B cell (primary cell): ENCODE data around the gene FAM168A. TPM values are rescaled to one million over a fixed set of nuclear protein-coding genes. Genes with fewer than 3 reads are reported as not detected.

Experiments
- ATAC-seq: fragments of 200-7000 bp; cut with Tn5 transposase; one replicate; pipeline ENCODE4 v1.10.0; 2021; ENCODE audit warnings: low read depth, mild to moderate bottlenecking, moderate number of reproducible peaks, moderate library complexity
- CTCF ChIA-PET: fragments of 350-600 bp; sonication (Branson Sonifier 250); formaldehyde crosslinking; loops from one replicate; lab custom pipeline; 2021; ENCODE audit warnings: antibody characterized with exemption, inconsistent platforms; lab: Charles Lee
- POLR2A ChIA-PET: fragments of 350-600 bp; sonication (Branson Sonifier 250); formaldehyde crosslinking; loops from one replicate; lab custom pipeline; 2021; ENCODE audit warnings: antibody characterized with exemption; lab: Charles Lee
- DNase-seq: peaks from one replicate; pipeline ENCODE4 v3.0.0; 2013
- H2AFZ ChIP-seq: 2 replicates; pipeline ENCODE4 v1.6.1; 2012; ENCODE audit warnings: mild to moderate bottlenecking, low read depth, low read length; ENCODE audit not compliant: insufficient read depth, poor library complexity, severe bottlenecking
- H3K27ac ChIP-seq, 2 donors: 1 replicate in 1 of 2; 2 replicates in 1 of 2; pipeline ENCODE4 v1.5.1; 2012 to 2013; ENCODE audit warnings: low read length in 2 of 2, mild to moderate bottlenecking in 2 of 2, moderate library complexity in 1 of 2
- H3K27me3 ChIP-seq, 4 experiments: fragments of 200-600 bp in 1 of 4; sonication (generic) in 1 of 4; replicated peaks in 1 of 4; 1 replicate in 2 of 4; 2 replicates in 2 of 4; pipeline versions ENCODE4 v1.6.1 to v1.7.0; 2013 to 2016; ENCODE audit warnings: low read length in 3 of 4, mild to moderate bottlenecking in 2 of 4, mixed read lengths in 1 of 4, moderate library complexity in 1 of 4; ENCODE audit not compliant: insufficient read depth in 4 of 4, control insufficient read depth in 3 of 4; ENCODE audit errors: control extremely low read depth in 1 of 4
- H3K36me3 ChIP-seq, 2 experiments: replicated peaks in 1 of 2; 1 replicate in 1 of 2; 2 replicates in 1 of 2; pipeline versions ENCODE4 v1.6.1 to v1.7.1; 2013; ENCODE audit warnings: low read length in 1 of 2; ENCODE audit not compliant: insufficient read depth in 2 of 2, control insufficient read depth in 1 of 2; ENCODE audit errors: control extremely low read depth in 1 of 2, extremely low read depth in 1 of 2
- H3K4me1 ChIP-seq, 2 donors: fragments of 200-600 bp in 1 of 2; sonication (generic) in 1 of 2; 1 replicate in 1 of 2; 2 replicates in 1 of 2; pipeline versions ENCODE4 v1.5.1 to v1.6.1; 2013 to 2017; ENCODE audit warnings: low read length in 2 of 2; ENCODE audit not compliant: control insufficient read depth in 2 of 2, insufficient read depth in 2 of 2
- H3K4me2 ChIP-seq: replicated peaks from 2 replicates; pipeline ENCODE3; 2012; ENCODE audit warnings: mild to moderate bottlenecking, low read depth, low read length; ENCODE audit not compliant: poor library complexity, severe bottlenecking
- H3K4me3 ChIP-seq, 5 experiments: fragments of 200-600 bp in 1 of 5; sonication (generic) in 1 of 5; 1 replicate in 3 of 5; 2 replicates in 2 of 5; pipeline versions ENCODE4 v1.5.1 to v1.7.0; 2011 to 2016; ENCODE audit warnings: low read length in 4 of 5, mild to moderate bottlenecking in 4 of 5, low read depth in 2 of 5, control low read depth in 1 of 5, moderate library complexity in 1 of 5; ENCODE audit not compliant: insufficient read depth in 1 of 5; ENCODE audit errors: control extremely low read depth in 1 of 5, extremely low read depth in 1 of 5
- H3K79me2 ChIP-seq: fragments of 200-600 bp; sonication (generic); one replicate; pipeline ENCODE4 v1.6.0; 2016; ENCODE audit warnings: low read length; ENCODE audit not compliant: control insufficient read depth, insufficient read depth
- H3K9ac ChIP-seq: fragments of 200-600 bp; sonication (generic); 2 replicates; pipeline ENCODE4 v1.6.1; 2017; ENCODE audit warnings: mild to moderate bottlenecking, low read length, moderate library complexity
- H3K9me3 ChIP-seq, 3 donors: one replicate each; pipeline versions ENCODE4 v1.6.1 to v1.7.1; 2013; ENCODE audit warnings: low read length in 2 of 3; ENCODE audit not compliant: control insufficient read depth in 2 of 3, insufficient read depth in 1 of 3; ENCODE audit errors: control extremely low read depth in 1 of 3
- H4K20me1 ChIP-seq: 2 replicates; pipeline ENCODE4 v1.6.0; 2012; ENCODE audit warnings: mild to moderate bottlenecking, low read length; ENCODE audit not compliant: insufficient read depth, control insufficient read depth, poor library complexity, severe bottlenecking
- H3K27ac Mint-ChIP-seq: one replicate; pipeline ENCODE4 v1.8.0; 2021; ENCODE audit warnings: mixed read lengths
- H3K27me3 Mint-ChIP-seq: one replicate; pipeline ENCODE4 v1.8.0; 2021; ENCODE audit warnings: mixed read lengths
- H3K4me1 Mint-ChIP-seq: one replicate; pipeline ENCODE4 v1.8.0; 2021; ENCODE audit warnings: mixed read lengths
- H3K4me3 Mint-ChIP-seq: one replicate; pipeline ENCODE4 v1.8.0; 2021; ENCODE audit warnings: mixed read lengths
- H3K9me3 Mint-ChIP-seq: one replicate; pipeline ENCODE4 v1.8.0; 2022; ENCODE audit warnings: mixed read lengths; ENCODE audit not compliant: insufficient read depth
- EZH2 ChIP-seq: IDR thresholded peaks from 2 replicates; pipeline ENCODE4 v1.6.1; 2012; ENCODE audit warnings: borderline replicate concordance, low read depth, mild to moderate bottlenecking, moderate library complexity, low read length; ENCODE audit not compliant: insufficient read depth, poor library complexity, severe bottlenecking
- WGBS: methylation state at CpG from one replicate; pipeline ENCODE4 v1.1.5; 2013; ENCODE audit warnings: missing lambda C conversion rate; ENCODE audit not compliant: insufficient coverage; 5-methylcytosine and 5-hydroxymethylcytosine counted together
- intact Hi-C: fragments of 100-400 bp; cut with micrococcal nuclease; formaldehyde crosslinking; loops from one replicate; pipeline ENCODE4 v1.10.0; 2022
- polyA plus RNA-seq: library from polyadenylated mRNA; depleted of rRNA; stranded (reverse); fragments of >200 nt; gene quantifications from 2 replicates; pipeline ENCODE4 v1.2.3, GENCODE V29; 2012
- total RNA-seq, 2 donors: library from RNA; stranded (reverse); fragments of 120-200 nt in 1 of 2; gene quantifications; 1 replicate in 1 of 2; 2 replicates in 1 of 2; pipeline versions ENCODE4 v1.2.3 to v1.2.4, GENCODE V29; 2013 to 2022
- TF ChIP-seq, protein P1 (sequence below): fragments of 200-600 bp; IDR thresholded peaks from one replicate; pipeline ENCODE4 v1.8.0; 2022; ENCODE audit warnings: antibody characterized with exemption, mild to moderate bottlenecking

FAM168A gene
- total and polyA plus RNA-seq, 2 donors (not counting 1 experiment from before 2014, with no cell fraction given): 11.0 to 26.8 TPM

DNA sequence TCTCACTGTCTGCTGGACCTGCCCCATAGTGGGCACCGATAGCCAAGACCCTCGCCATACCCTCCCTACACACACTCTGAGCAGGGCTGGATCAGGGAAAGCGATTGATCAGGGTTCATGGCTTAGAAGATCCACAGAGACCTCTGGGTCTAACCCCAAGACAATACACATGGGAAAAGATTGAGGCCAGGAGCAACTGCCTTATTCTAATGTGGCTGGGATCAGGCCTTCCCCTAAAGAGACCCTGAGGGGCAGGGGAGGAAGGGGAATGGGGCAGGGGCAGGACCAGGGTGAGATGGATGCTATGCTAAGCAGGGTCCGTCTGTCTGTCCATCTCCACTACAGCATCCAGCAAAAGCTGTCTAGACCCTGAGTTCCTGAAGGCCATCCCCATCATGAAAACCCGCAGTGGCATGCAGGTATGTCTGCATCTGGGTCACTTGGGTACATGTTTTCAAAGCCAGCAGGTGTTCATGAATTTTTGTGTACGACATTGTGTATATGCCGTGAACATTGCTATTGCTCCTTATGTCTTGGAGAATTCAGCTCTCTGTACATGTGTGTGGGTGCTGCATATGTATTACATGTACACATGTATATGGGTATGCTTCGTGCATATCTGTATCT is 237.1 kb downstream of the FAM168A start:
- H3K9me3 ChIP-seq: no peaks in the 10 kb centered on the region
- no peak for TF ChIP-seq EZH2
- TF ChIP-seq, protein P1, sequence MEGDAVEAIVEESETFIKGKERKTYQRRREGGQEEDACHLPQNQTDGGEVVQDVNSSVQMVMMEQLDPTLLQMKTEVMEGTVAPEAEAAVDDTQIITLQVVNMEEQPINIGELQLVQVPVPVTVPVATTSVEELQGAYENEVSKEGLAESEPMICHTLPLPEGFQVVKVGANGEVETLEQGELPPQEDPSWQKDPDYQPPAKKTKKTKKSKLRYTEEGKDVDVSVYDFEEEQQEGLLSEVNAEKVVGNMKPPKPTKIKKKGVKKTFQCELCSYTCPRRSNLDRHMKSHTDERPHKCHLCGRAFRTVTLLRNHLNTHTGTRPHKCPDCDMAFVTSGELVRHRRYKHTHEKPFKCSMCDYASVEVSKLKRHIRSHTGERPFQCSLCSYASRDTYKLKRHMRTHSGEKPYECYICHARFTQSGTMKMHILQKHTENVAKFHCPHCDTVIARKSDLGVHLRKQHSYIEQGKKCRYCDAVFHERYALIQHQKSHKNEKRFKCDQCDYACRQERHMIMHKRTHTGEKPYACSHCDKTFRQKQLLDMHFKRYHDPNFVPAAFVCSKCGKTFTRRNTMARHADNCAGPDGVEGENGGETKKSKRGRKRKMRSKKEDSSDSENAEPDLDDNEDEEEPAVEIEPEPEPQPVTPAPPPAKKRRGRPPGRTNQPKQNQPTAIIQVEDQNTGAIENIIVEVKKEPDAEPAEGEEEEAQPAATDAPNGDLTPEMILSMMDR: no peak
- no peak overlapping the region for H3K27ac ChIP-seq
- no peaks in the 10 kb centered on the region for H3K36me3 ChIP-seq
- no peaks in the 10 kb centered on the region for H4K20me1 ChIP-seq
- H2AFZ ChIP-seq: no peak overlapping the region
- WGBS: 92% methylated on average over 6 of the region's 8 CpGs
- H3K27me3 Mint-ChIP-seq: no peaks in the 10 kb centered on the region
- ATAC-seq (no peak), DNase-seq (no peak)
- no peaks in the 10 kb centered on the region for H3K27me3 ChIP-seq
- POLR2A ChIA-PET: interaction anchor here (1.7 kb wide), 2 partner anchors 22 to 24 kb away, joined by 3 to 4 read pairs; no protein-coding TSS in a partner anchor
- CTCF ChIA-PET: interaction anchor here (0.7 to 23.8 kb wide), 8 partner anchors 9 to 300 kb away, joined by 3 to 311 read pairs (median 6); partner anchors contain the start of gene RELT
- no peaks in the 10 kb centered on the region for H3K9me3 Mint-ChIP-seq
- peaks cover 23% of the 10 kb centered on the region for H3K4me1 Mint-ChIP-seq
- H3K79me2 ChIP-seq: no peaks in the 10 kb centered on the region
- no peak overlapping the region for H3K4me2 ChIP-seq
- H3K4me1 ChIP-seq: peaks cover 11 to 21% of the 10 kb centered on the region in 2 donors
- intact Hi-C loops: no loop called here
- H3K4me3 Mint-ChIP-seq: no peak overlapping the region
- peak overlapping the region; percentile 56 for H3K27ac Mint-ChIP-seq
- no peak overlapping the region for H3K4me3 ChIP-seq
- no peak overlapping the region for H3K9ac ChIP-seq
